Smooth muscle cell (in vitro differentiated cells): ENCODE measurements around the gene SLC38A11. TPM values are rescaled to one million over a fixed set of nuclear protein-coding genes. Genes with fewer than 3 reads are reported as not detected.

ENCODE experiments used
- DNase-seq: peaks from one replicate; lab custom pipeline; 2025; ENCODE audit not compliant: unreplicated experiment; lab: John Stamatoyannopoulos, UW
- H2AFZ ChIP-seq: fragments of 200-600 bp; sonication (generic); 2 replicates; pipeline ENCODE4 v1.6.0; 2016; ENCODE audit warnings: antibody characterized with exemption, low read depth, mild to moderate bottlenecking
- H3F3A ChIP-seq: fragments of 200-600 bp; sonication (generic); 2 replicates; pipeline ENCODE4 v1.6.0; 2017; ENCODE audit warnings: antibody characterized with exemption, low read depth
- H3K27ac ChIP-seq: fragments of 200-600 bp; sonication (generic); 2 replicates; pipeline ENCODE4 v1.5.1; 2016; ENCODE audit warnings: low read depth, mild to moderate bottlenecking
- H3K27me3 ChIP-seq: fragments of 200-600 bp; sonication (generic); 2 replicates; pipeline ENCODE4 v1.6.1; 2016; ENCODE audit warnings: low read depth, mild to moderate bottlenecking
- H3K36me3 ChIP-seq: fragments of 200-600 bp; sonication (generic); 2 replicates; pipeline ENCODE4 v1.5.1; 2016; ENCODE audit warnings: low read depth
- H3K4me1 ChIP-seq: fragments of 200-600 bp; sonication (generic); 2 replicates; pipeline ENCODE4 v1.5.1; 2016; ENCODE audit warnings: low read depth
- H3K4me2 ChIP-seq: fragments of 200-600 bp; sonication (generic); 2 replicates; pipeline ENCODE4 v1.6.0; 2016; ENCODE audit warnings: mild to moderate bottlenecking
- H3K4me3 ChIP-seq: fragments of 200-600 bp; sonication (generic); 2 replicates; pipeline ENCODE4 v1.5.1; 2016; ENCODE audit warnings: mild to moderate bottlenecking
- H3K79me2 ChIP-seq: fragments of 200-600 bp; sonication (generic); 2 replicates; pipeline ENCODE4 v1.6.0; 2016; ENCODE audit warnings: low read depth, mild to moderate bottlenecking
- H3K9ac ChIP-seq: fragments of 200-600 bp; sonication (generic); 2 replicates; pipeline ENCODE4 v1.6.0; 2016; ENCODE audit warnings: low read depth
- H3K9me3 ChIP-seq: fragments of 200-600 bp; sonication (generic); replicated peaks from 2 replicates; pipeline ENCODE4 v1.5.1; 2016; ENCODE audit warnings: low read depth
- H4K20me1 ChIP-seq: fragments of 200-600 bp; sonication (generic); 2 replicates; pipeline ENCODE4 v1.6.0; 2016; ENCODE audit warnings: low read depth
- CTCF ChIP-seq: fragments of 200-600 bp; sonication (generic); IDR thresholded peaks from 2 replicates; pipeline ENCODE4 v1.5.1; 2017; ENCODE audit warnings: borderline replicate concordance, mild to moderate bottlenecking, antibody characterized with exemption; ENCODE audit not compliant: insufficient read depth, poor library complexity, severe bottlenecking
- WGBS: methylation state at CpG from one replicate; pipeline ENCODE4 v1.1.7; 2016; ENCODE audit warnings: low lambda C conversion rate; 5-methylcytosine and 5-hydroxymethylcytosine counted together
- polyA plus RNA-seq: library from polyadenylated mRNA; unstranded; fragments of >200 nt; fragmentation: Nextera tagmentation; extraction: Ambion mirVana; gene quantifications from 2 replicates; pipeline ENCODE4 v1.2.1, GENCODE V29; 2016
- total RNA-seq: library from RNA; depleted of rRNA; stranded (reverse); fragments of >200 nt; gene quantifications from 2 replicates; pipeline ENCODE4 v1.2.3, GENCODE V29; 2014

SLC38A11 gene
- total and polyA plus RNA-seq, 2 experiments from 2014 or later = not detected

- H2AFZ ChIP-seq = no peak overlapping the region
- no peaks in the 10 kb centered on the region for H3K27me3 ChIP-seq
- H3K79me2 ChIP-seq = no peaks in the 10 kb centered on the region
- H3K9me3 ChIP-seq = no peaks in the 10 kb centered on the region
- no peak for TF ChIP-seq CTCF
- H3K9ac ChIP-seq = no peak overlapping the region
- peaks cover 4% of the 10 kb centered on the region for H3K4me1 ChIP-seq
- H4K20me1 ChIP-seq = no peaks in the 10 kb centered on the region
- H3K4me3 ChIP-seq = no peak overlapping the region
- DNase-seq = no peak
- WGBS = 97% methylated on average over 10 of the region's 10 CpGs
- no peaks in the 10 kb centered on the region for H3F3A ChIP-seq
- no peak overlapping the region for H3K4me2 ChIP-seq
- H3K36me3 ChIP-seq = no peaks in the 10 kb centered on the region
- no peak overlapping the region for H3K27ac ChIP-seq
Measured at GRCh38 chr2:164875334-164876205, 79.8 kb downstream of the SLC38A11 start.

- TF ChIP-seq CTCF = no peak
- no peak overlapping the region for H2AFZ ChIP-seq
- H3K4me3 ChIP-seq = no peak overlapping the region
- no peaks in the 10 kb centered on the region for H3K79me2 ChIP-seq
- H3K36me3 ChIP-seq = no peaks in the 10 kb centered on the region
- H3K27me3 ChIP-seq = no peaks in the 10 kb centered on the region
- no peaks in the 10 kb centered on the region for H3K4me1 ChIP-seq
- no peak overlapping the region for H3K9ac ChIP-seq
- 91% methylated on average over 9 of the region's 9 CpGs for WGBS
- H3K9me3 ChIP-seq = no peaks in the 10 kb centered on the region
- H3F3A ChIP-seq = no peaks in the 10 kb centered on the region
- DNase-seq = no peak
- no peak overlapping the region for H3K27ac ChIP-seq
- no peak overlapping the region for H3K4me2 ChIP-seq
- H4K20me1 ChIP-seq = no peaks in the 10 kb centered on the region
Measured at GRCh38 chr2:164873210-164873908, 82.0 kb downstream of the SLC38A11 start.

- no peaks in the 10 kb centered on the region for H3K4me1 ChIP-seq
- no peaks in the 10 kb centered on the region for H3K27me3 ChIP-seq
- H3K79me2 ChIP-seq = no peaks in the 10 kb centered on the region
- H4K20me1 ChIP-seq = no peaks in the 10 kb centered on the region
- H3K27ac ChIP-seq = no peak overlapping the region
- no peak for DNase-seq
- no peak for TF ChIP-seq CTCF
- no peaks in the 10 kb centered on the region for H3K36me3 ChIP-seq
- H3K4me2 ChIP-seq = no peak overlapping the region
- no peaks in the 10 kb centered on the region for H3F3A ChIP-seq
- no peak overlapping the region for H3K9ac ChIP-seq
- H2AFZ ChIP-seq = no peak overlapping the region
- H3K4me3 ChIP-seq = no peak overlapping the region
- 90% methylated on average over 2 of the region's 2 CpGs for WGBS
- no peaks in the 10 kb centered on the region for H3K9me3 ChIP-seq
Measured at GRCh38 chr2:164871404-164871803, 83.9 kb downstream of the SLC38A11 start.

GRCh38 chr2:164869420-164869772, 85.9 kb downstream of the SLC38A11 start:
- Histone ChIP-seq H3K9ac (no peak overlapping the region), H3K27me3 (no peaks in the 10 kb centered on the region), H3K79me2 (no peaks in the 10 kb centered on the region), H3K4me3 (no peak overlapping the region), H4K20me1 (no peaks in the 10 kb centered on the region), H3K9me3 (no peaks in the 10 kb centered on the region), H3K4me1 (no peaks in the 10 kb centered on the region), H3K27ac (no peak overlapping the region), H3K4me2 (no peak overlapping the region), H3K36me3 (no peaks in the 10 kb centered on the region), H3F3A (no peaks in the 10 kb centered on the region), H2AFZ (no peak overlapping the region)
- DNase-seq = no peak
- TF ChIP-seq CTCF = no peak
